Mammary epithelial cell (primary cell): ENCODE measurements around the gene SCAF8.

Source experiments
- CTCF ChIP-seq, 2 donors: IDR thresholded peaks in 1 of 2; conservative IDR thresholded peaks in 1 of 2; 2 replicates each; pipeline ENCODE4 v1.5.1; 2011 to 2012; ENCODE audit warnings: inconsistent platforms in 2 of 2, low read length in 2 of 2, mild to moderate bottlenecking in 2 of 2, control low read depth in 1 of 2, low read depth in 1 of 2; ENCODE audit not compliant: insufficient read depth in 1 of 2; ENCODE audit errors: extremely low read depth in 1 of 2
- EZH2 ChIP-seq: IDR thresholded peaks from 2 replicates; pipeline ENCODE4 v1.6.1; 2012; ENCODE audit warnings: low read length, inconsistent platforms, borderline replicate concordance

- TF ChIP-seq CTCF (conservative IDR thresholded peaks at IDR 0.05 in 1 of 2, IDR thresholded peaks at IDR 0.05 in 1 of 2; ENCODE audit: extremely low read depth in 1 of 2, insufficient read depth in 1 of 2, low read depth in 1 of 2, low read length in 2 of 2) = no peak
- TF ChIP-seq EZH2 = no peak
Observed at GRCh38 chr6:154842833-154843232, 109.6 kb downstream of the SCAF8 start.
